Liver (tissue), 9 donors: Measurements from ENCODE around the gene LILRA6. TPM values are rescaled to one million over a fixed set of nuclear protein-coding genes. Genes with fewer than 3 reads are reported as not detected.

Source experiments
- DNase-seq: peaks from one replicate; pipeline ENCODE4 v3.0.0-alpha.2; 2017; ENCODE audit warnings: low spot score
- H3K27ac ChIP-seq, 2 donors: one replicate each; pipeline ENCODE4 v1.7.0; 2013; ENCODE audit warnings: inconsistent platforms in 2 of 2, low read length in 2 of 2, control low read depth in 1 of 2, low read depth in 1 of 2, mild to moderate bottlenecking in 1 of 2
- H3K27me3 ChIP-seq, 4 donors: one replicate each; pipeline versions ENCODE4 v1.6.1 to v1.7.0; 2013; ENCODE audit warnings: low read length in 3 of 4, inconsistent platforms in 1 of 4, mild to moderate bottlenecking in 1 of 4, moderate library complexity in 1 of 4; ENCODE audit not compliant: control insufficient read depth in 4 of 4, insufficient read depth in 4 of 4
- H3K36me3 ChIP-seq, 4 donors: one replicate each; pipeline versions ENCODE4 v1.6.1 to v1.7.0; 2013; ENCODE audit warnings: low read length in 3 of 4, mild to moderate bottlenecking in 3 of 4, low read depth in 1 of 4, moderate library complexity in 1 of 4; ENCODE audit not compliant: control insufficient read depth in 4 of 4, insufficient read depth in 3 of 4
- H3K4me1 ChIP-seq, 4 donors: one replicate each; pipeline versions ENCODE4 v1.6.1 to v1.7.0; 2013; ENCODE audit warnings: low read length in 3 of 4, mild to moderate bottlenecking in 3 of 4, moderate library complexity in 1 of 4; ENCODE audit not compliant: control insufficient read depth in 4 of 4, insufficient read depth in 4 of 4
- H3K4me3 ChIP-seq, 3 donors: one replicate each; pipeline versions ENCODE4 v1.6.1 to v1.7.0; 2013; ENCODE audit warnings: low read length in 3 of 3, control low read depth in 1 of 3, low read depth in 1 of 3, mild to moderate bottlenecking in 1 of 3
- H3K9ac ChIP-seq, 2 donors: one replicate each; pipeline ENCODE4 v1.7.0; 2013; ENCODE audit warnings: low read length in 2 of 2, mild to moderate bottlenecking in 2 of 2, moderate library complexity in 2 of 2, control low read depth in 1 of 2, low read depth in 1 of 2
- H3K9me3 ChIP-seq, 4 donors: one replicate each; pipeline versions ENCODE4 v1.6.1 to v1.7.0; 2013; ENCODE audit warnings: low read length in 3 of 4; ENCODE audit not compliant: control insufficient read depth in 4 of 4
- ATF3 ChIP-seq: IDR thresholded peaks from 2 replicates; pipeline ENCODE4 v1.6.1; 2016; ENCODE audit warnings: antibody characterized with exemption
- CTCF ChIP-seq: fragments of 150-350 bp; IDR thresholded peaks from 2 replicates; pipeline ENCODE4 v1.5.1; 2017; ENCODE audit warnings: improper control_type of control experiment, low read depth, low read length; ENCODE audit not compliant: missing input control
- EGR1 ChIP-seq, 2 donors: IDR thresholded peaks; 2 replicates each; pipeline ENCODE4 v1.6.1; 2016 to 2018; ENCODE audit warnings: antibody characterized with exemption in 2 of 2, low read depth in 2 of 2
- FOXA1 ChIP-seq: IDR thresholded peaks from 2 replicates; pipeline ENCODE4 v1.6.1; 2016; ENCODE audit warnings: antibody characterized with exemption
- FOXA2 ChIP-seq: IDR thresholded peaks from 2 replicates; pipeline ENCODE4 v1.6.1; 2016; ENCODE audit warnings: antibody characterized with exemption
- GABPA ChIP-seq, 2 donors: IDR thresholded peaks in 1 of 2; conservative IDR thresholded peaks in 1 of 2; 2 replicates each; pipeline ENCODE4 v1.6.1; 2016; ENCODE audit warnings: antibody characterized with exemption in 2 of 2, mild to moderate bottlenecking in 1 of 2, moderate library complexity in 1 of 2
- HNF4A ChIP-seq, 2 donors: conservative IDR thresholded peaks; 2 replicates each; pipeline ENCODE4 v1.6.1; 2016; ENCODE audit warnings: antibody characterized with exemption in 2 of 2, mild to moderate bottlenecking in 2 of 2
- HNF4G ChIP-seq: IDR thresholded peaks from 2 replicates; pipeline ENCODE4 v1.6.1; 2016; ENCODE audit warnings: antibody characterized with exemption
- JUND ChIP-seq, 2 donors: IDR thresholded peaks; 2 replicates each; pipeline ENCODE4 v1.6.1; 2016; ENCODE audit warnings: antibody characterized with exemption in 2 of 2
- MAX ChIP-seq: IDR thresholded peaks from 2 replicates; pipeline ENCODE4 v1.6.1; 2016; ENCODE audit warnings: antibody characterized with exemption
- NR2F2 ChIP-seq: IDR thresholded peaks from 2 replicates; pipeline ENCODE4 v1.6.1; 2016; ENCODE audit warnings: antibody characterized with exemption
- RAD21 ChIP-seq, 2 donors: IDR thresholded peaks; 2 replicates each; pipeline ENCODE4 v1.6.1; 2016; ENCODE audit warnings: antibody characterized with exemption in 2 of 2, mild to moderate bottlenecking in 2 of 2
- REST ChIP-seq: IDR thresholded peaks from 2 replicates; pipeline ENCODE4 v1.6.1; 2016; ENCODE audit warnings: antibody characterized with exemption, mild to moderate bottlenecking
- RXRA ChIP-seq, 2 donors: IDR thresholded peaks; 2 replicates each; pipeline ENCODE4 v1.6.1; 2017 to 2018; ENCODE audit warnings: antibody characterized with exemption in 2 of 2, mild to moderate bottlenecking in 1 of 2
- SP1 ChIP-seq: IDR thresholded peaks from 2 replicates; pipeline ENCODE4 v1.6.1; 2018; ENCODE audit warnings: antibody characterized with exemption, mild to moderate bottlenecking
- TAF1 ChIP-seq: conservative IDR thresholded peaks from 2 replicates; pipeline ENCODE4 v1.6.1; 2016; ENCODE audit warnings: antibody characterized with exemption, mild to moderate bottlenecking
- YY1 ChIP-seq: IDR thresholded peaks from 2 replicates; pipeline ENCODE4 v1.6.1; 2016; ENCODE audit warnings: antibody characterized with exemption, mild to moderate bottlenecking
- ZBTB33 ChIP-seq: IDR thresholded peaks from 2 replicates; pipeline ENCODE4 v1.6.1; 2016; ENCODE audit warnings: antibody characterized with exemption
- WGBS: extraction: QIAGEN DNeasy Blood & Tissue Kit; methylation state at CpG from one replicate; pipeline ENCODE4 v1.1.7; 2013; 5-methylcytosine and 5-hydroxymethylcytosine counted together
- polyA plus RNA-seq, 2 donors: library from polyadenylated mRNA; stranded (reverse) in 1 of 2; unstranded in 1 of 2; fragments of 200-250 nt in 1 of 2; fragments of >200 nt in 1 of 2; fragmentation: Nextera tagmentation in 1 of 2; extraction: Ambion mirVana in 1 of 2; gene quantifications; one replicate each; pipeline versions ENCODE4 v1.2.1 to v1.2.3, GENCODE V29; 2013 to 2015
- total RNA-seq, 2 donors: library from RNA; depleted of rRNA; stranded (reverse); fragments of >200 nt; gene quantifications; one replicate each; pipeline ENCODE4 v1.2.3, GENCODE V29; 2014
- donor health status: healthy.
- donor health status: healthy.
- donor health status: healthy.
- donor health status: healthy.
- donor health status: healthy.

Gene LILRA6
- total and polyA plus RNA-seq, 4 donors = 1.0 to 2.8 (median 1.7) TPM

- peak; percentile 94 to 97 for TF ChIP-seq RXRA (IDR thresholded peaks at IDR 0.05)
- TF ChIP-seq EGR1 (IDR thresholded peaks at IDR 0.05; ENCODE audit: low read depth in 2 of 2) = no peak
- TF ChIP-seq RAD21 (IDR thresholded peaks at IDR 0.05) = peak; percentile 45 to 52
- TF ChIP-seq NR2F2 = peak; percentile 84
- TF ChIP-seq FOXA2 = peak; percentile 97
- peak; percentile 82 to 86 for TF ChIP-seq HNF4A (conservative IDR thresholded peaks at IDR 0.05)
- TF ChIP-seq GABPA (IDR thresholded peaks at IDR 0.05 in 1 of 2, conservative IDR thresholded peaks at IDR 0.05 in 1 of 2) = peak in 1 of 2 donors; percentile 63
- TF ChIP-seq JUND (IDR thresholded peaks at IDR 0.05) = peak; percentile 60 to 94
- TF ChIP-seq YY1 = peak; percentile 84
- TF ChIP-seq ATF3 = peak; percentile 82
- peak; percentile 14 for TF ChIP-seq HNF4G
- TF ChIP-seq SP1 = peak; percentile 98
- peak; percentile 57 for TF ChIP-seq TAF1
- no peak for TF ChIP-seq CTCF
- TF ChIP-seq FOXA1 = peak; percentile 94
- TF ChIP-seq ZBTB33 = peak; percentile 94
- TF ChIP-seq MAX = peak; percentile 94
- TF ChIP-seq REST = peak; percentile 75
- 11% methylated on average over 10 of the region's 10 CpGs for WGBS
- no peaks in the 10 kb centered on the region for H3K27me3 ChIP-seq
- peaks cover 13 to 24% (median 20%) of the 10 kb centered on the region in 4 donors for H3K36me3 ChIP-seq
- peak; percentile 85 for DNase-seq
- H3K9me3 ChIP-seq = no peaks in the 10 kb centered on the region
- H3K4me3 ChIP-seq = peak overlapping the region in 2 of 3 donors; percentile 21 to 29
- H3K4me1 ChIP-seq = peaks cover 29 to 66% (median 54%) of the 10 kb centered on the region in 4 donors
- H3K9ac ChIP-seq = peak overlapping the region; percentile 40 to 52
- H3K27ac ChIP-seq = peak overlapping the region; percentile 88 to 94
Observed at GRCh38 chr19:54209811-54210494, 32.6 kb downstream of the LILRA6 start.
